GM23338 (cell line): Measurements from ENCODE around the gene FGD3. TPM values are rescaled to one million over a fixed set of nuclear protein-coding genes. Genes with fewer than 3 reads are reported as not detected.

Experiments
- ATAC-seq: fragments of 200-7000 bp; cut with Tn5 transposase; 3 replicates; pipeline ENCODE4 v1.9.1; 2020
- DNase-seq: peaks from one replicate; pipeline ENCODE4 v3.0.0-alpha.2; 2015; ENCODE audit warnings: low spot score
- H2AFZ ChIP-seq: fragments of 200-600 bp; sonication (generic); 2 replicates; pipeline ENCODE4 v1.8.0; 2016; ENCODE audit warnings: antibody characterized with exemption, mild to moderate bottlenecking, moderate library complexity
- H3F3A ChIP-seq: fragments of 200-600 bp; sonication (generic); replicated peaks from 2 replicates; pipeline ENCODE4 v1.8.0; 2017; ENCODE audit warnings: antibody characterized with exemption, mixed run types, low read depth
- H3K27ac ChIP-seq: fragments of 200-600 bp; sonication (generic); 2 replicates; pipeline ENCODE4 v1.6.1; 2016; ENCODE audit warnings: low read depth
- H3K27me3 ChIP-seq: fragments of 200-600 bp; sonication (generic); 2 replicates; pipeline ENCODE4 v1.8.0; 2016; ENCODE audit warnings: mild to moderate bottlenecking, mixed run types, moderate library complexity; ENCODE audit not compliant: insufficient read depth
- H3K36me3 ChIP-seq: fragments of 200-600 bp; sonication (generic); 2 replicates; pipeline ENCODE4 v1.8.0; 2016; ENCODE audit warnings: mild to moderate bottlenecking; ENCODE audit not compliant: insufficient read depth
- H3K4me1 ChIP-seq: fragments of 200-600 bp; sonication (generic); 2 replicates; pipeline ENCODE4 v1.8.0; 2016; ENCODE audit warnings: mild to moderate bottlenecking, moderate library complexity; ENCODE audit not compliant: insufficient read depth
- H3K4me2 ChIP-seq: fragments of 200-600 bp; sonication (generic); 2 replicates; pipeline ENCODE4 v1.7.1; 2017; ENCODE audit warnings: mixed run types
- H3K4me3 ChIP-seq: fragments of 200-600 bp; sonication (generic); 2 replicates; pipeline ENCODE4 v1.6.1; 2016; ENCODE audit warnings: mixed run types
- H3K79me2 ChIP-seq: fragments of 200-600 bp; sonication (generic); replicated peaks from 2 replicates; pipeline ENCODE4 v1.8.0; 2017; ENCODE audit warnings: mild to moderate bottlenecking; ENCODE audit not compliant: insufficient read depth
- H3K9me2 ChIP-seq: fragments of 200-600 bp; sonication (generic); 2 replicates; pipeline ENCODE4 v1.8.0; 2017; ENCODE audit not compliant: insufficient read depth
- H4K20me1 ChIP-seq: fragments of 200-600 bp; sonication (generic); replicated peaks from 2 replicates; pipeline ENCODE4 v1.8.0; 2017; ENCODE audit warnings: mild to moderate bottlenecking; ENCODE audit not compliant: insufficient read depth
- H3K27ac Mint-ChIP-seq: 2 replicates; pipeline ENCODE4 v1.8.0; 2020; ENCODE audit warnings: inconsistent platforms, mild to moderate bottlenecking, moderate library complexity, mixed read lengths
- H3K27me3 Mint-ChIP-seq: 3 replicates; pipeline ENCODE4 v1.8.0; 2022; ENCODE audit warnings: low read depth, mild to moderate bottlenecking, moderate library complexity, mixed read lengths, inconsistent platforms; ENCODE audit not compliant: insufficient read depth, poor library complexity
- H3K36me3 Mint-ChIP-seq: 3 replicates; pipeline ENCODE4 v1.8.0; 2021; ENCODE audit warnings: low read depth, mild to moderate bottlenecking, inconsistent platforms, moderate library complexity, mixed read lengths
- H3K4me1 Mint-ChIP-seq: 3 replicates; pipeline ENCODE4 v1.8.0; 2020; ENCODE audit warnings: mild to moderate bottlenecking, inconsistent platforms, mixed read lengths
- H3K4me3 Mint-ChIP-seq: 3 replicates; pipeline ENCODE4 v1.8.0; 2021; ENCODE audit warnings: moderate library complexity, mild to moderate bottlenecking, inconsistent platforms, mixed read lengths
- H3K9me3 Mint-ChIP-seq: 3 replicates; pipeline ENCODE4 v1.8.0; 2020; ENCODE audit warnings: moderate library complexity, mild to moderate bottlenecking, inconsistent platforms, mixed read lengths
- CREB1 ChIP-seq: fragments of 250-450 bp; sonication (Bioruptor Pico); IDR thresholded peaks from 2 replicates; pipeline ENCODE4 v1.5.0; 2020; ENCODE audit warnings: low read depth, mild to moderate bottlenecking, moderate library complexity
- CTCF ChIP-seq, 2 experiments: fragments of 200-600 bp in 1 of 2; sonication (generic) in 1 of 2; conservative IDR thresholded peaks; 2 replicates each; pipeline versions ENCODE4 v1.5.1 to v1.6.1; 2016 to 2017; ENCODE audit warnings: antibody characterized with exemption in 2 of 2, low read depth in 2 of 2, mild to moderate bottlenecking in 2 of 2, moderate library complexity in 1 of 2
- ETS1 ChIP-seq: IDR thresholded peaks from 2 replicates; pipeline ENCODE4 v1.6.1; 2016; ENCODE audit warnings: antibody characterized with exemption
- EZH2 ChIP-seq: fragments of 200-600 bp; sonication (generic); IDR thresholded peaks from one replicate; pipeline ENCODE4 v1.8.0; 2017; ENCODE audit warnings: antibody characterized with exemption, mild to moderate bottlenecking, low read depth; ENCODE audit not compliant: unreplicated experiment
- EZH2phosphoT487 ChIP-seq: fragments of 200-600 bp; sonication (generic); IDR thresholded peaks from one replicate; pipeline ENCODE4 v1.8.1; 2018; ENCODE audit warnings: antibody characterized with exemption; ENCODE audit not compliant: unreplicated experiment
- JUNB ChIP-seq: IDR thresholded peaks from one replicate; pipeline ENCODE4 v1.6.1; 2016; ENCODE audit warnings: antibody characterized with exemption; ENCODE audit not compliant: unreplicated experiment
- NANOG ChIP-seq: IDR thresholded peaks from 2 replicates; pipeline ENCODE4 v1.6.1; 2016; ENCODE audit warnings: antibody characterized with exemption, borderline replicate concordance
- POLR2AphosphoS5 ChIP-seq: IDR thresholded peaks from 2 replicates; pipeline ENCODE4 v1.6.1; 2016; ENCODE audit warnings: antibody characterized with exemption, low read depth
- STAT1 ChIP-seq: IDR thresholded peaks from one replicate; pipeline ENCODE4 v1.6.1; 2016; ENCODE audit warnings: antibody characterized with exemption; ENCODE audit not compliant: unreplicated experiment
- ZNF114 ChIP-seq: fragments of 250-450 bp; sonication (Bioruptor Pico); IDR thresholded peaks from 2 replicates; pipeline ENCODE4 v1.5.0; 2020; ENCODE audit warnings: mild to moderate bottlenecking, moderate library complexity
- ZNF331 ChIP-seq: fragments of 250-450 bp; sonication (Bioruptor Pico); IDR thresholded peaks from 2 replicates; pipeline ENCODE4 v1.5.0; 2020; ENCODE audit warnings: low read depth, mild to moderate bottlenecking, moderate library complexity
- ZNF462 ChIP-seq: fragments of 250-450 bp; sonication (Bioruptor Pico); IDR thresholded peaks from 2 replicates; pipeline ENCODE4 v1.5.0; 2020; ENCODE audit warnings: mild to moderate bottlenecking, moderate library complexity
- polyA plus RNA-seq: library from polyadenylated mRNA; unstranded; fragments of >200 nt; fragmentation: Nextera tagmentation; extraction: Ambion mirVana; gene quantifications from 2 replicates; pipeline ENCODE4 v1.2.1, GENCODE V29; 2016
- total RNA-seq: library from RNA; depleted of rRNA; stranded (reverse); fragments of >200 nt; shearing (Covaris generic); gene quantifications from 2 replicates; pipeline ENCODE4 v1.2.3, GENCODE V29; 2014
- TF ChIP-seq, protein P1 (sequence below): IDR thresholded peaks from one replicate; pipeline ENCODE4 v1.6.1; 2018; ENCODE audit warnings: antibody characterized with exemption; ENCODE audit not compliant: unreplicated experiment

Gene FGD3
- total and polyA plus RNA-seq, 2 experiments from 2014 or later = 0.95 to 1.7 TPM

DNA sequence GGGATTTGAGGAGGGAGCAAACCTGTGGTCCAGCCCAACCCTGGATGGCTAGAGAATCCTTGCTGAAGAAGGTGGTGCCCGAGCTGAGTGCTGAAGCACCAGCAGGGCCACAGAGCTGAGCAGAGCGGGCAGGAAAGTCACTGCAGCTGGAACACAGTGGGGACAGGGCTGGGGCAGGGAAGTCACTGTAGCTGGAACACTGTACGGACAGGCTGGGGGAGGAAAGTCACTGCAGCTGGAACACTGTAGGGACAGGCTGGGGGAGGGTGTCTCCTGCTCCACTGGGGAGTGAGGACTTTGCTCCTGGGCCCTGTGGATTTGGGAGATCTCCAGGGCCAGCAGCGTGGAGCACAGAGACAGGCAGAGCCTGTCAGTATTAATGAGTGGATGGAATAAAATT lies 102.2 kb downstream of the FGD3 start:
- peaks cover 9% of the 10 kb centered on the region for H3K27me3 Mint-ChIP-seq

More for the DNA sequence above, 102.2 kb downstream of the FGD3 start:
- H3K36me3 Mint-ChIP-seq = peaks cover 3% of the 10 kb centered on the region; the same call in 1 of the 3 replicates
- Histone ChIP-seq H3K4me3 (no peak overlapping the region), H3K79me2 (no peaks in the 10 kb centered on the region), H4K20me1 (no peaks in the 10 kb centered on the region), H3K36me3 (no peaks in the 10 kb centered on the region), H3K9me2 (no peaks in the 10 kb centered on the region), H3F3A (no peaks in the 10 kb centered on the region), H2AFZ (no peak overlapping the region), H3K27me3 (no peaks in the 10 kb centered on the region), H3K4me1 (peaks cover 16% of the 10 kb centered on the region), H3K4me2 (no peak overlapping the region), H3K27ac (no peak overlapping the region)
- H3K4me3 Mint-ChIP-seq = no peak overlapping the region
- no peak for ATAC-seq
- H3K4me1 Mint-ChIP-seq = peaks cover 12% of the 10 kb centered on the region
- peak overlapping the region; percentile 58; the same call in 1 of the 2 replicates for H3K27ac Mint-ChIP-seq
- H3K9me3 Mint-ChIP-seq = peaks cover 8% of the 10 kb centered on the region; the same call in 2 of the 3 replicates
- no peak for DNase-seq
- no peak for TF ChIP-seq CTCF (conservative IDR thresholded peaks at IDR 0.05; ENCODE audit: low read depth in 2 of 2)
- TF ChIP-seq POLR2AphosphoS5 = no peak
- TF ChIP-seq ZNF331 (CRISPR knock-in tag) = no peak
- no peak for TF ChIP-seq JUNB
- TF ChIP-seq EZH2phosphoT487 = no peak
- no peak for TF ChIP-seq EZH2
- no peak for TF ChIP-seq ZNF462 (CRISPR knock-in tag)
- no peak for TF ChIP-seq CREB1
- TF ChIP-seq ZNF114 (CRISPR knock-in tag) = no peak
- TF ChIP-seq, protein P1, sequence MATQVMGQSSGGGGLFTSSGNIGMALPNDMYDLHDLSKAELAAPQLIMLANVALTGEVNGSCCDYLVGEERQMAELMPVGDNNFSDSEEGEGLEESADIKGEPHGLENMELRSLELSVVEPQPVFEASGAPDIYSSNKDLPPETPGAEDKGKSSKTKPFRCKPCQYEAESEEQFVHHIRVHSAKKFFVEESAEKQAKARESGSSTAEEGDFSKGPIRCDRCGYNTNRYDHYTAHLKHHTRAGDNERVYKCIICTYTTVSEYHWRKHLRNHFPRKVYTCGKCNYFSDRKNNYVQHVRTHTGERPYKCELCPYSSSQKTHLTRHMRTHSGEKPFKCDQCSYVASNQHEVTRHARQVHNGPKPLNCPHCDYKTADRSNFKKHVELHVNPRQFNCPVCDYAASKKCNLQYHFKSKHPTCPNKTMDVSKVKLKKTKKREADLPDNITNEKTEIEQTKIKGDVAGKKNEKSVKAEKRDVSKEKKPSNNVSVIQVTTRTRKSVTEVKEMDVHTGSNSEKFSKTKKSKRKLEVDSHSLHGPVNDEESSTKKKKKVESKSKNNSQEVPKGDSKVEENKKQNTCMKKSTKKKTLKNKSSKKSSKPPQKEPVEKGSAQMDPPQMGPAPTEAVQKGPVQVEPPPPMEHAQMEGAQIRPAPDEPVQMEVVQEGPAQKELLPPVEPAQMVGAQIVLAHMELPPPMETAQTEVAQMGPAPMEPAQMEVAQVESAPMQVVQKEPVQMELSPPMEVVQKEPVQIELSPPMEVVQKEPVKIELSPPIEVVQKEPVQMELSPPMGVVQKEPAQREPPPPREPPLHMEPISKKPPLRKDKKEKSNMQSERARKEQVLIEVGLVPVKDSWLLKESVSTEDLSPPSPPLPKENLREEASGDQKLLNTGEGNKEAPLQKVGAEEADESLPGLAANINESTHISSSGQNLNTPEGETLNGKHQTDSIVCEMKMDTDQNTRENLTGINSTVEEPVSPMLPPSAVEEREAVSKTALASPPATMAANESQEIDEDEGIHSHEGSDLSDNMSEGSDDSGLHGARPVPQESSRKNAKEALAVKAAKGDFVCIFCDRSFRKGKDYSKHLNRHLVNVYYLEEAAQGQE = no peak
- no peak for TF ChIP-seq STAT1
- no peak for TF ChIP-seq ETS1
- no peak for TF ChIP-seq NANOG
